Right hindlimb (tissue), 1 donor: Measurements from ENCODE around the gene GPD1L.
"Not testable (repeated sequence)": the region's sequence is repeated elsewhere in the genome, so short reads cannot be mapped to it uniquely, and the experiment has no call there.

Experiments used
- DNase-seq: peaks from one replicate; pipeline ENCODE4 v3.0.0-alpha.2; 2018

GPD1L gene

DNA sequence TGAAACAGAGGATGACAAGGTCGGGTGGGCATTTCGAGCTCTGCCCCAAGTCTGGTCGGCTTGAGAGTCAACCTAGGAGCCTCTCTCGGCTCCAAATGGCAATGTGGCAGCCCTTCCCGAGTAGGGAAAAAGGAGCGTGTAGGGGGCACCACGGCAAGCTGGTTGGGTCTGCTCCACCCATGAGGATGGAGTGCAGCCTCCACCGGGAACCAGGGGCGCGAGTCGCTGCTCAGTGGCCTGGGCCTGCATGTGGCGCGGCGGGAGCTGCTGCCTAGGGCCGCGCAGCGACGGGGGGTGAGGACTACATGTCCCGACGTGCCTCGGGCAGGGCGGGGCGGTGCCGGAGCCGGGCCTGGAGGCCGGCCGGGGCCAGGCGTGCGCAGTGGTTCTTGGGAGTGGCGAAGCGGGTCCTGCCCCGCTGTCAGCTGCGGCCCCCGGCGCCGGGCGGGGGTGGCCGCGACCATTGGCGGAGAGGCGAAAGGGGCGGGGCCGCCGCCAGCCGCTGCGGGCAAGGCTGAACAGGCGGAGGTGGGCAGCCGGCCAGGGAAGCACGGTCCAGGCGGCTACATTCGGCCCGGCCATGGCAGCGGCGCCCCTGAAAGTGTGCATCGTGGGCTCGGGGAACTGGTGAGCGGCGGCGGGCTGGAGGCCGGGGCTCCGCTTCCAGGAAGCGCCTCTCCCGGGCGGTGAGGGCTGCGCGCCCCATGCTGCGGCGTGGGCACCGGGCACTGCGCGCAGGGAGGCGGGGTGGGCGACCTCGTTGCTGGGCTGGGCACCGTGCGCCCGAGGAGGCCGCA, at the start of gene GPD1L:
TSS of gene GPD1L (plus strand) at position 489 of the 797 bp plus-strand sequence. CDS start at position 581, 92 bp downstream.
- DNase-seq = peak; percentile 97

- not testable (repeated sequence) for DNase-seq
Observed at GRCh38 chr3:32058465-32058864, 48.0 kb upstream of the GPD1L start.

DNA sequence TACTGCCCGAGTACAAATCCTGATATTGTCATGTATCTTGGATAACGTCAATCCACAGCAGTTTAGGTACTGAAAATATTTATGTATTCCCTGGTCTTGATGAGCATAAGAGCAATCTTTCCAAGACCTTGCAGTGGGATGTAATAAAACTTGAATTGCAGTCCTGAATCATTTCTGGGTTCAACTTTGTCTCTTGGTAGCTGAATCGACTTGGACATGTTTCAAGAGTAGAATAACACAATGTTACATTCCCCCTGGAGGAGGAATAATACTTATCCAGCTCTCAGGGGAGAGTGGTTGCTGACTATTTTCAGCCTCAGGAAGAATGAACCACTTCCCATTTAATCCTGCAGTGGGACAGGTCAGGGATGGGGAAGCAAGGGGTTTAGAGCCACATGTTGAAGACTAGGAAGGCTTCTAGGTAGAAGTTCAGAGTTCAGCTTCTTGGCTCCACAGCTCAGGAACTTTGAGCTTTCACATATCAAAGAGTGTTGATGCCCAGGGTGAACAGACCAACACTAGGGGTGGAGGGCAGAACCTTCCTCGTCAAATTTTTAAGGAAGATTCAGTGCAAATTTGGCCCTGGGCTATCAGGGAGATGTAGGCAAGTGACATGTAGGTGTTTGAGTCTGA, 43.4 kb upstream of the GPD1L start:
- no peak for DNase-seq

DNA sequence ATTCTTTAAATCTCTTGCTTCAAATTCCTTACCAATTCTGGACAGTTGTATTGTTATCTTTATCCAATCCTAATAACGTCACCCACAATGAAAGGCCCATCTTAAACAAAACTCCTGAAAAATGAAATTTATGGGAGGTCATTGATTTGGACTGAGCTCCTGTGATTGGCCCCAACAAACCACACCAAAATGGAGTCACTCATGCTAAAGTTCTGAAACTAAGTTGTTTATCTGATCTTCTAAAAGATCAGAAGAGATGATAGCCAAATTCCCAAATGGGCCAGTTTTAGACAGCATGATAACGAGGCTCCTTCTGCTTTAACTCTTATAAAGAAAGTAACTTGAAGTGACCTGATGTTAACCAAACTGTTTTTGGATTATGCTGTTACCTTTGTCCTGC, 39.7 kb upstream of the GPD1L start:
- no peak for DNase-seq

DNA sequence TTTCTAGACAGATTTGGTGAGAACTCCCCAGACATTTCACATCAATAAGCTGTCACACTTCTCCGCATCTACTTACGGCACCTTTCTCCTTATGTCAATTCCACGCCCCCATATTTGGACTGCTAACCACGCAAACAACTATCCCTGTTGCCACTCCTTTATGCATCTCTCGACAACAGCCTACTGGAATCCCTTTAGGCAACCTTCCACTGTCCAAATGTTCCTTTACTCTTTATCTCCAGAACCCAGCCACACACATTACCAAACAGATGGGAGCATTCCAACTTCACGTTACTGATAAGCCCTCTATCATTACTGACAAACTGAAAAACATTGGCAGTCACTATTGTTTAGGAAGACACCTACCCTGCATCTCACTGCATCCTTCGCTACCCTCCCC, 32.2 kb upstream of the GPD1L start:
- not testable (repeated sequence) for DNase-seq

GRCh38 chr3:32076566-32076965, 29.9 kb upstream of the GPD1L start:
- no peak for DNase-seq

DNA sequence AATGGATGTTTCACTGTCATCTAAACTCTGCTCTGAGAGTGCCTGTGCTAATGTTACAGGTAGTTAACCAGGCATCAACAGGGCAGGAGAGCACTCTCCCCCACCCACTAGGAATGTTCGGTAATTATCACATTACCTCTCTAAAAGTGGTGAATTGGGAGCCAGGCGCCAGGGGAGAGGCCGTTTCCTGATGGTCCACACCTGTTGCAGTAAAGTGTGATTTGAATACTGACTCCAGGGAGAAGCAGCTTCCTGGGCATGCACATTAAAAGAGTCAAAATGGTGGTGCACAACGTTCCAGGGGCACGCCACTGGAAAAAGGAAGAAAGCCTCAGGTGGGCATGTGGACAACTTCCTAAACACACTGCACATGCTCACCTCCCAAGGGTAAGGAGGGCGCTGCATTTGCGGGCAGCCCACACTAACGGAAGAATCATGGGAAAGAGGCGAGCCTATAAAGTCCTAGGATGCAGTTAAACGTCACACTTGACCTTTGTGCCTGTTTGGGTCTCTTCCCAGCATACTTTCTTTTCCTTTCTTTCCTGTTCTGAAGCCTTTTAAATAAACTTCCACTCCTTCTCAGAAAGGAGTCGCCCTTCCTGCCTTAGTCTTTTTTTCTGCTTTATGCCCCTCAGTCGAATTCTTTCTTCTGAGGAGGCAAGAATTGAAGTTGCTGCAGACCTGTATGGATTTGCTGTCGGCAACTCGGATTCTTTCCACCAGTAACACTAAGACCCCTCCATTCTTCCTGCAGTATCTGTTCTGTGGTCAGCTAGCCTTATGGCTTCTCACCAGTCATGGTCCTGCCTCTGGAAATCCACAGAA, 28.9 kb upstream of the GPD1L start:
- no peak for DNase-seq

GRCh38 chr3:32078085-32078634, 28.3 kb upstream of the GPD1L start:
- DNase-seq = no peak

DNA sequence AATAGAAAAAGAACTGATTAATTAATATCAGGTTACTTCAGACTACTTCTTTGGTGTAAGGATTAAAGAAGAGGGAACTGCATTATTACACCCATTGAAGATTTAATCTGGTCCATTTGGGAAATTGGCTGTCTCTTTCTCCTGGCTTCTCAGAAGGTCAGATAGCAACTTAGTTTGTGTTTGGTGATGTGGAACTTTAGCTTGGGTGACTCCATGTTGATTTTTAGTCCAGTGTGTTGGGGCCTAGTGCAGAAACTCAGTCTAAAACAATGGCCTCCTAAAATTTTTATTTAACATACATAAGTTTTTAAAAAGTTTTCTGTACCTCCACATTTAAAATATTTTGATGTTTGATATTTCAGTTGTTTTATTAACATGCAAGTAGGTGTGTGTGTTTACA, 27.6 kb upstream of the GPD1L start:
- no peak for DNase-seq

- no peak for DNase-seq
Observed at GRCh38 chr3:32082721-32083120, 23.7 kb upstream of the GPD1L start.

- no peak for DNase-seq
Observed at GRCh38 chr3:32083702-32084270, 22.6 kb upstream of the GPD1L start.

GRCh38 chr3:32084870-32085269, 21.6 kb upstream of the GPD1L start:
- no peak for DNase-seq

DNA sequence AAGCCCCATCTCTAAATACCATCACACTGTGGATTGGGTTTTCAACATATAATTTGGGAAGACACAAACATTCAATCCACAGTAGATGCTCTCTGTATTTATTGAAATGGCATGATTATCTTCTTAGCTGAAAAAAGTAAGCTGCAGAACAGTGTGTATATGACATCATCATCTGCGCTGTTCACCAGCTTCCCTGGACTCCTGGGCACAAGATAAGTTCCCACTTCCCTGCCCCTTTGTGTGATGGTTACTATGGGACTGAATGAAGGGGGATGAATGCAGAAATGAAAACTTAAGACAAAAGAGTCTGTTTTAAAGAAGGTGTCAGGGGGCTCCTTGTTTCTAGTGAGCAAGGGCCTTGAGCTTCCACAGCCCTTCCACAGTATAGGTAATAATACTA, 20.0 kb upstream of the GPD1L start:
- DNase-seq = no peak

DNA sequence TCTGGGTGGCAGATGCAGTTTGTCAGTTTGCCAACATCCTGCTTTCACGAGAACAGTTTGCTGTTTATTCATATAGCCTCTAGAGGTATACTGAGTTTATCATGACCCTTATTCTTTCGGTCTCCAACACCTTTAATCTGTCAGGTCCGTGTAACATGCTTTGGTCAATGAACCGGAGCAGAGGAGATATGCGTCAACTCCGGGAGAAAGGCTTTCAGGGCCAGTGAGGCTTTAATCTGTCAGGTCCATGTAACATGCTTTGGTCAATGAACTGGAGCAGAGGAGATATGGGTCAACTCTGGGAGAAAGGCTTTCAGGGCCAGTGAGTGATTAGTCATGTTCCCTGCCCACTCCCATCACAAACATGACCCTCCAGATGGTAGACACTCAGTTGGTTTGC, 16.9 kb upstream of the GPD1L start:
- DNase-seq = no peak

DNA sequence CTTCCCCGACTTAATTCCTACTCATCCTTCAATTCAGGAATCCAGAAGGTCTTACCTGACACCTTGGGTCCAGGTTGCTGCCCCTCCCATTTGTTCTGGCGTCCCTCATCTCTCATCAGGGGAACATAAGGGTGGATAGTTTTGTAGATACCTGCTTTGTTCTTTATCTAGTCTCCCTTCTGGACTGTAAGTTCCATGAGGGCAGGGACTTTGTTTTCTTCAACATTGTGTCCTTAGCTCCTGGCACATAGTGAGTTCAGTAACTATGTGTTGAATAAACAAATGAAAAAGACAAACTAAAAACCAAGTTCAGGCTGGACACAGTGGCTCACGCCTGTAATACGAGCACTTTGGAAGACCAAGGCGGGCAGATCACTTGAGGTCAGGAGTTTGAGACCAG, 13.2 kb upstream of the GPD1L start:
- no peak for DNase-seq

GRCh38 chr3:32095431-32095830, 11.0 kb upstream of the GPD1L start:
- no peak for DNase-seq

- no peak for DNase-seq
Observed at GRCh38 chr3:32097768-32098167, 8.7 kb upstream of the GPD1L start.

DNA sequence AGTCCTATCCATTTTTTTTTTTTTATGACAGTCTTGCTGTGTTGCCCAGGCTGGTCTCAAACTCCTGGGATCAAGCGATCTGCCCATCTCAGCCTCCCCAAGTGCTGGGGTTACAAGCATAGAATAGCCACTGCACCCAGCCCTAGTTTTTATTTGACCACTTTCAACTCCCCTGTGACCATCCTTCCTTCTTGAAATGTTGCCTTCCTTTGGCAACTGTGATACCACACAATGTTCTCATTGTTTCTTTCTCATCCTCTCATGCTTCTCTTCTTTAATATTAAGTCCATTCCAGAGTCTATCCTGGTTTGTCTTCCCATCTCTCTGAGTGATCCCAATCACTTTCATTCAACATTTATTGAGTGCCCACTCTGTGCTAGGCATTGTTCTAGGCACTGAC, 7.9 kb upstream of the GPD1L start:
- no peak for DNase-seq

DNA sequence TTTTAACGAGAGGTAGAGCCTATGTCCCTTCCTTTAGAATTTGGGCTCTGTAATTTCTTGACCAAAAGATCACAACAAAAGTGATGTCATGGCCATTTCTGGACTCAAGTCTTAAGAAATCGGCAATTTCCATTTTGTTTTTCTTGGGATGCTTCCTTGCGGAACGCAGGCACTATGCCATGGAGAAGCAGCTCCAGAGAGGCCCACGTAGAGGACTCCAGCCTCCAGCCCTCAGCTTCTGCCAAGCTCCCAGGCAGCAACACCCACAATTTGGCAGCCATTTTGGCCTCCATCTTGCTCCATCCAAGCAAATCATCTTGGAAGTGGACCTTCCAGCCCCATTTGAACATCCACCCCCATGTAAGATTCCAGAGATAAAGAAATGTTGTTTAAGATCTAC, 6.0 kb upstream of the GPD1L start:
- DNase-seq = no peak

GRCh38 chr3:32102289-32102688, 4.1 kb upstream of the GPD1L start:
- no peak for DNase-seq

DNA sequence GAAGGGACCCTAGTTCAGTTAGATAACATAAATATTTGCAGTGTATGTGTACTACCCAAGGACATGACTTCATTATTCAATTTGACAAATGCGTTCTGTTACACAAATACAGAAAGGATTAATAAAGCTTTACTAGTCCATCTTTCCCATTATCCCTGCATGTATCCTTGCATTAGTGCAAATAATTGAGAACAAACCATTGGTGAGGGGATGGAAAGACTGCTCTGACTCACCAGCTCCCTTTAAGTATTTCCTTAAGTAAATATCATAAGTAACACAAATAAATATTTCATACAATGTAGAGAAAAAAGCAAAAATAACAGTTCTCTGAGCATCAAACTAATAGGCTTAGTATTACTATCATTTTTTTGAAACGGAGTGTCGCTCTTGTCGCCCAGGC, 1.9 kb upstream of the GPD1L start:
- no peak for DNase-seq

DNA sequence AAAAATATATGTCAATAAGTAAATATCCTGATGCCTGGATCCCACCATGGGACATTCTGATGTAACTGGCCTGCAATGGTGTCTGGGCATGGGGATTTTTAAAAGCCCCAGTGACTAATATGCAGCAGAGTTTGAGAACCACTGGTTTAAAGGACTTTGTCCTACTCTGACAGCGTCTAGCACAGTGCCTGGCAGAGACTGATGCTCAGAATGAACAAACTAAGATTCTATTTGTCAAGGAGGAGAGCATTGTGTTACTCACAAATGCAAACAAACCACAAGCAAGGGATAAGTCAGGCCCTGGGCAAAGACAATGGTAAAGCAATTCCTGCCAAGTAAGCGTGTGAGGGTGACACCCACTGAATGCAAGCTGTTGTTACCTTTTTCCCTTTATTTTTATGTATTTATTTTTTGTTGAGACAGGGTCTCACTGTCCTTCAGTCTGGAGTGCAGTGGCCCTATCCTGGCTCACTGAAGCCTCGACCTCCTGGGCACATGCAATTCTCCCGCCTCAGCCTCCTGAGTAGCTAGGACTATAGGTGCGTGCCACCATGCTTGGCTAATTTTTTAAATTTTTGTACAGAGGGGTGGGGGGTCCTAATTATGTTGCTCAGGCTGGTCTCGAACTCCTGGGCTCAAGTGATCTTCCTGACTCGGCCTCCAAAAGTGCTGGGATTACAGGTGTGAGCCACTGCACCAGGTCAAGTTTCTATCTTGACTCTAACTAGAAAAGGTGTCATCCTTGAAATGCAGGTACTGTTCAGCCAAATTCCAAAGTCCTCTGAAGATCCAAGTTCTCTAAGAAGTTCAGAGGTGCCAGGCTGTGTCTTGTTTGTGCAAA, 909 bp upstream of the GPD1L start:
- DNase-seq = no peak
